ENCODE data around the gene SLMAP. TPM values are rescaled to one million over a fixed set of nuclear protein-coding genes. Genes with fewer than 3 reads are reported as not detected.
"Not testable (repeated sequence)": the region's sequence is repeated elsewhere in the genome, so short reads cannot be mapped to it uniquely, and the experiment has no call there.

Gene SLMAP
- total RNA-seq, 1 donor from 2014 or later: 55.6 TPM

GRCh38 chr3:57869110-57869509 is 113.0 kb downstream of the SLMAP start:
- intact Hi-C loops (cut with micrococcal nuclease): not testable (repeated sequence)

GRCh38 chr3:57872606-57873005 is 116.5 kb downstream of the SLMAP start:
- intact Hi-C loops (cut with micrococcal nuclease): no loop called here

- intact Hi-C loops (cut with micrococcal nuclease): no loop called here
Measured at GRCh38 chr3:57876632-57877031, 120.5 kb downstream of the SLMAP start.

- intact Hi-C loops (cut with micrococcal nuclease): no loop called here
Measured at GRCh38 chr3:57877116-57877515, 121.0 kb downstream of the SLMAP start.

GRCh38 chr3:57884436-57884835 is 128.3 kb downstream of the SLMAP start:
- intact Hi-C loops (cut with micrococcal nuclease): not testable (repeated sequence)

GRCh38 chr3:57889807-57890206 is 133.7 kb downstream of the SLMAP start:
- intact Hi-C loops (cut with micrococcal nuclease): no loop called here

GRCh38 chr3:57890874-57891273 is 134.8 kb downstream of the SLMAP start:
- intact Hi-C loops (cut with micrococcal nuclease): no loop called here

GRCh38 chr3:57892423-57892822 is 136.3 kb downstream of the SLMAP start:
- intact Hi-C loops (cut with micrococcal nuclease): no loop called here

GRCh38 chr3:57893156-57893555 is 137.0 kb downstream of the SLMAP start:
- intact Hi-C loops (cut with micrococcal nuclease): no loop called here

GRCh38 chr3:57893668-57894067 is 137.6 kb downstream of the SLMAP start:
- intact Hi-C loops (cut with micrococcal nuclease): no loop called here

GRCh38 chr3:57896031-57896430 is 139.9 kb downstream of the SLMAP start:
- intact Hi-C loops (cut with micrococcal nuclease): no loop called here

- intact Hi-C loops (cut with micrococcal nuclease): no loop called here
Measured at GRCh38 chr3:57896691-57897090, 140.6 kb downstream of the SLMAP start.

GRCh38 chr3:57900786-57901185 is 144.7 kb downstream of the SLMAP start:
- intact Hi-C loops (cut with micrococcal nuclease): no loop called here

- intact Hi-C loops (cut with micrococcal nuclease): no loop called here
Measured at GRCh38 chr3:57903124-57903890, 147.2 kb downstream of the SLMAP start.

- intact Hi-C loops (cut with micrococcal nuclease): loop anchor here (1.0 to 5.0 kb wide), 2 partner anchors 514 to 734 kb away; no protein-coding TSS in a partner anchor
Measured at GRCh38 chr3:57910990-57911389, 154.9 kb downstream of the SLMAP start.

GRCh38 chr3:57911593-57911992 is 155.5 kb downstream of the SLMAP start:
- intact Hi-C loops (cut with micrococcal nuclease): loop anchor here (1.0 to 5.0 kb wide), 2 partner anchors 514 to 734 kb away; no protein-coding TSS in a partner anchor

- intact Hi-C loops (cut with micrococcal nuclease): no loop called here
Measured at GRCh38 chr3:57917601-57918000, 161.5 kb downstream of the SLMAP start.

- intact Hi-C loops (cut with micrococcal nuclease): no loop called here
Measured at GRCh38 chr3:57918123-57918837, 162.2 kb downstream of the SLMAP start.

- intact Hi-C loops (cut with micrococcal nuclease): no loop called here
Measured at GRCh38 chr3:57919987-57920386, 163.9 kb downstream of the SLMAP start.

- intact Hi-C loops (cut with micrococcal nuclease): no loop called here
Measured at GRCh38 chr3:57923101-57923500, 167.0 kb downstream of the SLMAP start.

GRCh38 chr3:57923752-57924151 is 167.6 kb downstream of the SLMAP start:
- intact Hi-C loops (cut with micrococcal nuclease): no loop called here

GRCh38 chr3:57927166-57927565 is 171.1 kb downstream of the SLMAP start:
- intact Hi-C loops (cut with micrococcal nuclease): no loop called here

- intact Hi-C loops (cut with micrococcal nuclease): no loop called here
Measured at GRCh38 chr3:57927916-57928315, 171.8 kb downstream of the SLMAP start.
